HCT116 (cell line): ENCODE results near the gene HNRNPH3.

ENCODE experiments used
- EZH2 ChIP-seq: fragments of 200-600 bp; sonication (generic); IDR thresholded peaks from 2 replicates; pipeline ENCODE4 v1.6.1; 2017; ENCODE audit warnings: antibody characterized with exemption, mixed run types
- JUND ChIP-seq: IDR thresholded peaks from 2 replicates; pipeline ENCODE4 v1.6.1; 2012
- POLR2AphosphoS5 ChIP-seq: IDR thresholded peaks from 2 replicates; pipeline ENCODE4 v1.6.1; 2011; ENCODE audit warnings: mild to moderate bottlenecking, low read depth, low read length, moderate library complexity
- SIN3A ChIP-seq: IDR thresholded peaks from 2 replicates; pipeline ENCODE4 v1.6.1; 2012; ENCODE audit warnings: low read depth
- TF ChIP-seq, protein P1 (sequence below), 3 experiments: fragments of 200-600 bp in 1 of 3; sonication (generic) in 1 of 3; IDR thresholded peaks in 2 of 3; conservative IDR thresholded peaks in 1 of 3; 2 replicates each; pipeline ENCODE4 v1.5.1; 2012 to 2017; ENCODE audit warnings: low read depth in 2 of 3, low read length in 2 of 3, antibody characterized with exemption in 1 of 3, borderline replicate concordance in 1 of 3, control low read depth in 1 of 3, mild to moderate bottlenecking in 1 of 3, mixed read lengths in 1 of 3, mixed run types in 1 of 3, moderate library complexity in 1 of 3; ENCODE audit not compliant: insufficient read depth in 1 of 3

DNA sequence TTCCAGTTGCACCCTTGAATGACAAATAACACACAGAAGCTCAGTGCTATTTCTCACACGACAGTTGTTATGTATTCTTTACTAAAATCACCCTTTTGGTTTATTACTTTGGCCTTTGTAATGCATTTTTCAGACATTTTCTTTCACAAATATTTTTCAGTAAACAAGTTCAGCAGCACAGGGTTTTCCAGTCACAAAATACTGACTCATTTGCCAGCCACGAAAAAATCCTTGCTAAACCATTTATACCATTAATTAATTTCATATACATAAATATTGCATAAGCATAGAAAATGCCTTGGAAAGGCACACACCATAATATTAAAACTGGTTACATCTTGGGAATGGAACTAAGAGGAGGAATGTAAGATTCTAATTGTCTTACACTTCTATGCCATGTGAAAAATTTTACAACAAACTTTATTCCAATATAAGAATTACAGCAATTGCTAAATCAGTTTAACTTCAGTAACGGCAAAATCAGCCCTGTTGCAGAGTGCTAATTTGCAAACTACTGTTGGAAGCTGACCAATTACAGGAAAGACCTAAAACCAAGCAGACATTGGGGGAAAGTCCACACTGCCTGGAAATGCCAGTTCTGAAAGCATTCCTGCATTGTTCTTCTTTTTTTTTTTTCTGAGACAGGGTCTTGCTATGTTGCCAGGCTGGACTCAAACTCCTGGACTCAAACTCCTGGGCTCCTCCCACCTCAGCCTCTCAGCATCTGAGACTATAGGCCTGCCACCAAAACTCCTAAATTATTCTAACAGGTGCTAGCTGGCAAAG is 32.4 kb downstream of the HNRNPH3 start:
- TF ChIP-seq, protein P1, sequence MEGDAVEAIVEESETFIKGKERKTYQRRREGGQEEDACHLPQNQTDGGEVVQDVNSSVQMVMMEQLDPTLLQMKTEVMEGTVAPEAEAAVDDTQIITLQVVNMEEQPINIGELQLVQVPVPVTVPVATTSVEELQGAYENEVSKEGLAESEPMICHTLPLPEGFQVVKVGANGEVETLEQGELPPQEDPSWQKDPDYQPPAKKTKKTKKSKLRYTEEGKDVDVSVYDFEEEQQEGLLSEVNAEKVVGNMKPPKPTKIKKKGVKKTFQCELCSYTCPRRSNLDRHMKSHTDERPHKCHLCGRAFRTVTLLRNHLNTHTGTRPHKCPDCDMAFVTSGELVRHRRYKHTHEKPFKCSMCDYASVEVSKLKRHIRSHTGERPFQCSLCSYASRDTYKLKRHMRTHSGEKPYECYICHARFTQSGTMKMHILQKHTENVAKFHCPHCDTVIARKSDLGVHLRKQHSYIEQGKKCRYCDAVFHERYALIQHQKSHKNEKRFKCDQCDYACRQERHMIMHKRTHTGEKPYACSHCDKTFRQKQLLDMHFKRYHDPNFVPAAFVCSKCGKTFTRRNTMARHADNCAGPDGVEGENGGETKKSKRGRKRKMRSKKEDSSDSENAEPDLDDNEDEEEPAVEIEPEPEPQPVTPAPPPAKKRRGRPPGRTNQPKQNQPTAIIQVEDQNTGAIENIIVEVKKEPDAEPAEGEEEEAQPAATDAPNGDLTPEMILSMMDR (IDR thresholded peaks at IDR 0.05 in 2 of 3, conservative IDR thresholded peaks at IDR 0.05 in 1 of 3; ENCODE audit: borderline replicate concordance in 1 of 3, insufficient read depth in 1 of 3, low read depth in 2 of 3, low read length in 2 of 3), result no peak
- TF ChIP-seq POLR2AphosphoS5 (no peak), SIN3A (no peak), JUND (no peak), EZH2 (no peak)
